HFF-Myc (cell line): Measurements from ENCODE around the gene LARP1.
"Not testable (repeated sequence)": the region's sequence is repeated elsewhere in the genome, so short reads cannot be mapped to it uniquely, and the experiment has no call there.

Source experiments
- DNase-seq: peaks from one replicate; pipeline ENCODE4 v3.0.0-alpha.2; 2011; ENCODE audit warnings: low read depth; ENCODE audit errors: extremely low read depth
- H3K4me3 ChIP-seq: replicated peaks from 2 replicates; pipeline ENCODE4 v1.5.1; 2011; ENCODE audit warnings: low read depth, mild to moderate bottlenecking, control low read depth, low read length
- TF ChIP-seq, protein P1 (sequence below): IDR thresholded peaks from 2 replicates; pipeline ENCODE4 v1.5.1; 2012; ENCODE audit warnings: mild to moderate bottlenecking, low read depth, low read length, control low read depth; ENCODE audit errors: missing control alignments

LARP1 gene

DNA sequence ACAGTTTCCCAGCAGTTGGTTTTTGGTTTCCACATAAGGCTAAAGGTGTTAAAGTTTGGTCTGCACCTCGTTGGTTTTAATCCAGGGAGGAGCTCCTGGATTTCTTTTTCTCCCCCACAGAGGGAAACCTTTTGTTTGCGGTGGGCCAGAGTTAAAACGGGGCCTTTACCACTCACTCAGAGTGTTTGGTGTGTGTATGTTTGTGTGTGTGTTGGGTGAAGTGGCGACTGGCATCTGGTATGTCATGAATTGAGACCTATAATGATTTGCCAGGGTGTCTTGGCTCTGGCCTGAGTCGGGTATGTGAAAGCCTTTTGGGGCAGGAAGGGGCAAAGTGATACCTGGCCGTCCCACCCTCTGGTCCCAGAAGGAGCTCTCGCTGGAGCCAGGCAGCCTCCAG lies 64.4 kb downstream of the LARP1 start:
- TF ChIP-seq, protein P1, sequence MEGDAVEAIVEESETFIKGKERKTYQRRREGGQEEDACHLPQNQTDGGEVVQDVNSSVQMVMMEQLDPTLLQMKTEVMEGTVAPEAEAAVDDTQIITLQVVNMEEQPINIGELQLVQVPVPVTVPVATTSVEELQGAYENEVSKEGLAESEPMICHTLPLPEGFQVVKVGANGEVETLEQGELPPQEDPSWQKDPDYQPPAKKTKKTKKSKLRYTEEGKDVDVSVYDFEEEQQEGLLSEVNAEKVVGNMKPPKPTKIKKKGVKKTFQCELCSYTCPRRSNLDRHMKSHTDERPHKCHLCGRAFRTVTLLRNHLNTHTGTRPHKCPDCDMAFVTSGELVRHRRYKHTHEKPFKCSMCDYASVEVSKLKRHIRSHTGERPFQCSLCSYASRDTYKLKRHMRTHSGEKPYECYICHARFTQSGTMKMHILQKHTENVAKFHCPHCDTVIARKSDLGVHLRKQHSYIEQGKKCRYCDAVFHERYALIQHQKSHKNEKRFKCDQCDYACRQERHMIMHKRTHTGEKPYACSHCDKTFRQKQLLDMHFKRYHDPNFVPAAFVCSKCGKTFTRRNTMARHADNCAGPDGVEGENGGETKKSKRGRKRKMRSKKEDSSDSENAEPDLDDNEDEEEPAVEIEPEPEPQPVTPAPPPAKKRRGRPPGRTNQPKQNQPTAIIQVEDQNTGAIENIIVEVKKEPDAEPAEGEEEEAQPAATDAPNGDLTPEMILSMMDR = no peak
- DNase-seq = no peak

DNA sequence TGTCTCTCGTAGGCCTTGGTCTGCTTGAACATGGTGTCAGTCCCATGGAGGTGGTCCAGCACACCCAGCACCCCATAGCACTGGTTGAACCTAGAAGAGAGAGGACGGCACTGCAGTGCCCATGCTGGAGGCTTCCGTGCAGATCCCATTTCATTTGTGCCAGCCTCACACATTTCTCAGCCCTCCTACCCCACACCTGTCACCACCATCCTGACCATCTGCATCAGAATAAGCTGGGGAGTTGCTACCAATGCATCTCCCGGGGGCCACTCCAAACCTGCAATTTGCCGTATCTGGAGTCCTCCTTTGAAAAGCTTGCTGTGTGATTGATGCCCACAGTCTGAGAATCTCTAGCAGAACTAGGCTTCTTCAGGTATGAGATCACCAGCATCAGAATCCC lies 65.2 kb downstream of the LARP1 start:
- TF ChIP-seq, protein P1 = no peak
- DNase-seq = no peak
- no peak overlapping the region for H3K4me3 ChIP-seq

More for the DNA sequence above, 64.4 kb downstream of the LARP1 start:
- no peak overlapping the region for H3K4me3 ChIP-seq

DNA sequence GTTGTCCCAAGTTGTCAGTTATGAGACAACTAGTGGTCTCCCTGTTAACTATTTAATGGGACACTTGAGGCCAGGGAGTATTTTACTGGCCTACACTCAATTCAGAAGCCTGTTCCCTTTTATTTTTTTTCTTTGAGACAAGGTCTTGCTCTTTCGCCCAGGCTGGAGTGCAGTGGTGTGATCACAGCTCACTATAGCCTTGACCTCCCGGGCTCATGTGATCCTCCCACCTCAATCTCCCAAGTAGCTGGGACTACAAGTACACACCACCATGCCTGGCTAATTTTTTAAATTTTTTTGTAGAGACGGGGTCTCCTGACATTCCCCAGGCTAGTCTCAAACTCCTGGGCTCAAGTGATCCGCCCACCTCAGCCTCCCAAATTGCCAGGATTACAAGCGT lies 67.7 kb downstream of the LARP1 start:
- H3K4me3 ChIP-seq = not testable (repeated sequence)

DNA sequence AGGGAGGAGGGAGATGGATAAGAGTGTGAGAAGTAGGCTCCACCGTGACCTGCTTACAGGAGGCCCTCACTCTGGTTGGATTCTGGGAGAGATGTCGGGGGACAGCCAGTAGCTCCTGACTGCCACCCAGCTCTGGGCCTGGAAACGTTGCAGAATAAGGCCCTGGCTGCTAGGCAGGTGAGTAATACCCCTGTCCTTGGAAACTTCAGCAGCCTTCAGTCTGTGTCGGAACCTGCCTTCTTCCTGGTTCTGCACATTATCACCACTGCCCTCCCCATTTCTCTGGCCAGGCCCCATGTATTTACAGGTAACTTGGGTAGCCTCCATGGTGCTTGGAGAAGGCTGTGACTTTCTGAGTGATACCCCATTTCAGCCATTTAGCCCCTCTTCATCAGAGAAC lies 68.4 kb downstream of the LARP1 start:
- no peak for DNase-seq
- H3K4me3 ChIP-seq = no peak overlapping the region
- TF ChIP-seq, protein P1 = no peak

More for the DNA sequence above, 67.7 kb downstream of the LARP1 start:
- DNase-seq = not testable (repeated sequence)

DNA sequence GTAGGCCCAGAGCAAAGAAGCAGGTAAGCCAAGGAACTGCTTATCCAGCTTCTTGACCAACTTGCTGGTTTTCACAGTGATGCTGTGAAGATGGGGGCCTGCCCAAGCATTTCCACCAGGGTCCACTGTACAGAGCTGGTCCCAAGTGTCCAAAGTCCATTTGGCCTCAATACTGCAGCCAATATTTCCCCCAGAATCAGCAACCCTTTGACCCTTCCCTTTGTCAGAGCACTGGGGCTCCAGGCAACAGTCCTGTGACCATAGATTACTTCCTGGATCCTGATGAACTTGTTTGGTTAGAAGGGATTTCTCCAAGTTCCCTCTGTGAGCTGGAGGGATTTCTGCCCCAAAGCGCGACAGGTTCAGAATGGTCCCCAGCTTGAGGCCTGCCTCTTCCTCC lies 68.9 kb downstream of the LARP1 start:
- no peak for DNase-seq

DNA sequence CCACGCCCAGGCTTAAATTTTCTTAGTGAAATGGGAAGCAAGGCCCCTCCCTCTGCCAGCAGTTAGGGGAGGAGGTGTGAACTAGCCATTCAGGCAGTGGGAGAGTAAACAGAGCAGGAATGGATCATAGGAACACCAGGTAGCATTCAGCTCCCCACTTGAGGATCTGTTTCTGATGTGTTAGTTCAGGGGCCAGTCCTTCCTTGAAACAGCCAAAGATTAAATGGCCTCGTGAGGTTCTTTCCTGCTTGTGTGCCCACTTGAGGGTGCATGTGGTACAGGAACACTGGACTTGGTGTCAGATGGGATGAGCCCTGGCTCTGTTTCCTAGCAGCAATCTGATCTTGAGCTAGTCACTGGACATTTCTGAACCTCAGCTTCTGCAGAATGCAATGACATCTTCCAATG lies 74.0 kb downstream of the LARP1 start:
- H3K4me3 ChIP-seq = no peak overlapping the region
- DNase-seq = no peak
- TF ChIP-seq, protein P1 = no peak

More for the DNA sequence above, 68.9 kb downstream of the LARP1 start:
- H3K4me3 ChIP-seq = no peak overlapping the region
- TF ChIP-seq, protein P1 = no peak

DNA sequence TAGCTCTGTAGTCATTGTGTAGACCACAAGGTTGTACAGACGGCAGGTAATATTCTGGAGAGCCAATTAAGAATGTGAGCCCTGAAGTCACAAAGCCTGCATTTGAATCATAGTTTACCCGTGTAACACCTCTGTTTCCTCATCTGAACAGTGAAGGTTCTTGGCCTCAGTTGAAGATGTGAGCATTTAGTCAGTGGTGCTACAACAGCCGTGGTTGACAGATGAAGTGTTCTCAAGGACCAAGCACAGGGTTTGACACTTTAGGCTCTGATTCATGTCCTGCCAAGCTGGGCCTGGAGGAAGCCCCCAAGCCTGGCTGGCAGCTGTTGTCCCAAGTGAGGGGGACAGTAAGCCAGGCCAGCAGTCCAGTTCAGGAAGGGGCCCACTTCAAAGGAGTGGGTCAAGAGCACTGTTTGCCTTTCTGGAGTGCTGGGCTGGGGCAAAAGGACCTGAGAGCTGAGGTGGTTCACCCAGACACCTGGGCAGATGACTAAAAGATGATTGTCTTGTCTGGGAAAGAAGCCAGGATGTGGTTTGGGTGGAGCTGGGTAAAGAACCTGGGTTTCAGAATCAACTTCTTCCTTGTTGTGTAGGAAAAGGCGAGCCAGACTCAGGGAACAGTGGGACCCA lies 74.5 kb downstream of the LARP1 start:
- no peak overlapping the region for H3K4me3 ChIP-seq
- DNase-seq = no peak
- TF ChIP-seq, protein P1 = no peak
